Left ventricle myocardium inferior (tissue), 1 donor: ENCODE measurements around the gene ITGA7. TPM values are rescaled to one million over a fixed set of nuclear protein-coding genes. Genes with fewer than 3 reads are reported as not detected.

Source experiments
- DNase-seq: peaks from one replicate; pipeline ENCODE4 v3.0.0-alpha.2; 2020
- H3K27ac ChIP-seq: fragments of 200-600 bp; replicated peaks from 2 replicates; pipeline ENCODE4 v1.8.0; 2021
- H3K27me3 ChIP-seq: fragments of 200-600 bp; 2 replicates; pipeline ENCODE4 v1.8.0; 2021; ENCODE audit warnings: low read depth
- H3K36me3 ChIP-seq: fragments of 200-600 bp; 2 replicates; pipeline ENCODE4 v1.8.0; 2021
- H3K4me1 ChIP-seq: fragments of 200-600 bp; 2 replicates; pipeline ENCODE4 v1.8.0; 2021
- H3K4me3 ChIP-seq: fragments of 200-600 bp; 2 replicates; pipeline ENCODE4 v1.8.0; 2021; ENCODE audit warnings: mild to moderate bottlenecking, moderate library complexity
- H3K9me3 ChIP-seq: fragments of 200-600 bp; replicated peaks from 2 replicates; pipeline ENCODE4 v1.8.0; 2021
- intact Hi-C: fragments of 100-400 bp; cut with micrococcal nuclease; formaldehyde crosslinking; loops from one replicate; pipeline ENCODE4 v1.11.0; 2022
- total RNA-seq: library from RNA; stranded (reverse); fragmentation: NEBNext Ultra II Directional; extraction: Animal tissue kit (Norgen Biotek cat#: 25700); gene quantifications from one replicate; pipeline ENCODE4 v1.2.1, GENCODE V29; 2021
- TF ChIP-seq, protein P1 (sequence below): fragments of 200-600 bp; IDR thresholded peaks from 2 replicates; pipeline ENCODE4 v1.8.0; 2021; ENCODE audit warnings: antibody characterized with exemption, mild to moderate bottlenecking, borderline replicate concordance
- donor health status: DM: no; HTN: yes; CAD: no; lungs with severe emphysema.

Gene ITGA7
- total RNA-seq, 1 donor from 2014 or later, result 520 TPM

DNA sequence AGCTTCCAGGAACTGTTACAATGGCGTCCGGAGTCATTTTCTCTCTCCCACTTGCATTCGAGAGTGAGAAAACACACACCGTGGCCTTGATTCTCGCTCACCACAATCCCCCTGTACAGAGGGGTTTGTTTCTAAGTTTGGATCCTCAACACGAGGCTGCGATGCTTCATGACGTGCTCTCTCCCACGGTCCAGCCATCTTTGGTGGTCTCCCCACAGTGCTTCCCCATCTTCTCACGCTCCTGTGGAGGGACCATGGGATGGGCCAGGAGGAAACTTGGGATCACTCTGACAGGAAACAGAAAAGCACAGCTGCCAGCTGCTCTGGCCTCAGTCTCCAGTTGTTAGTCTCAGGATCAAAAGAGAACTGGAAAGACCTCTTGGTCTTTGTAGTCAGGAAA lies 42.9 kb downstream of the ITGA7 start:
- H3K4me3 ChIP-seq, result no peak overlapping the region
- intact Hi-C loops, result no loop called here

DNA sequence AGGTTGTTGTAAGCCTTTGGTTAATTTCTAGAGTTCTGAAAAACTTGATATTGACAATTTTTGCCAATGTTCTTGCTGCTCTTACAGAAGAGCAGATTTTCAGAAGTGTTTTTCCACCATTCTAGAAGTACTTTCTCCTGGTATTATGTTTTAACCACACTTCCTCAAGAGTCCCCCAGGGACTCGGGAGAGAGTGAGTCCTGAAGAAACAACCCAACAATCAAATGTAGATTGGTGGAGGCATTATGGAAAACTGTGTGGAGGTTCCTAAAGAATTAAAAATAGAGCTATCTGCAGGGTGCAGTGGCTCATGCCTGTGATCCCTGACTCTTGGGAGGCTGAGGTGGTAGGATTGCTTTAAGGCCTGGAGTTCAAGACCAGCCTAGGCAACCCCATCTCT lies 44.3 kb downstream of the ITGA7 start:
- Histone ChIP-seq H3K36me3 (no peaks in the 10 kb centered on the region), H3K27me3 (no peaks in the 10 kb centered on the region), H3K9me3 (no peaks in the 10 kb centered on the region), H3K4me3 (no peak overlapping the region), H3K4me1 (peaks cover 17% of the 10 kb centered on the region), H3K27ac (peak overlapping the region; percentile 36)
- intact Hi-C loops, result no loop called here
- no peak for DNase-seq
- TF ChIP-seq, protein P1, sequence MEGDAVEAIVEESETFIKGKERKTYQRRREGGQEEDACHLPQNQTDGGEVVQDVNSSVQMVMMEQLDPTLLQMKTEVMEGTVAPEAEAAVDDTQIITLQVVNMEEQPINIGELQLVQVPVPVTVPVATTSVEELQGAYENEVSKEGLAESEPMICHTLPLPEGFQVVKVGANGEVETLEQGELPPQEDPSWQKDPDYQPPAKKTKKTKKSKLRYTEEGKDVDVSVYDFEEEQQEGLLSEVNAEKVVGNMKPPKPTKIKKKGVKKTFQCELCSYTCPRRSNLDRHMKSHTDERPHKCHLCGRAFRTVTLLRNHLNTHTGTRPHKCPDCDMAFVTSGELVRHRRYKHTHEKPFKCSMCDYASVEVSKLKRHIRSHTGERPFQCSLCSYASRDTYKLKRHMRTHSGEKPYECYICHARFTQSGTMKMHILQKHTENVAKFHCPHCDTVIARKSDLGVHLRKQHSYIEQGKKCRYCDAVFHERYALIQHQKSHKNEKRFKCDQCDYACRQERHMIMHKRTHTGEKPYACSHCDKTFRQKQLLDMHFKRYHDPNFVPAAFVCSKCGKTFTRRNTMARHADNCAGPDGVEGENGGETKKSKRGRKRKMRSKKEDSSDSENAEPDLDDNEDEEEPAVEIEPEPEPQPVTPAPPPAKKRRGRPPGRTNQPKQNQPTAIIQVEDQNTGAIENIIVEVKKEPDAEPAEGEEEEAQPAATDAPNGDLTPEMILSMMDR, result no peak

More for the DNA sequence above, 42.9 kb downstream of the ITGA7 start:
- Histone ChIP-seq H3K27ac (no peak overlapping the region), H3K27me3 (no peaks in the 10 kb centered on the region), H3K36me3 (no peaks in the 10 kb centered on the region), H3K9me3 (no peaks in the 10 kb centered on the region), H3K4me1 (peaks cover 7% of the 10 kb centered on the region)
- no peak for DNase-seq
- TF ChIP-seq, protein P1, result no peak

DNA sequence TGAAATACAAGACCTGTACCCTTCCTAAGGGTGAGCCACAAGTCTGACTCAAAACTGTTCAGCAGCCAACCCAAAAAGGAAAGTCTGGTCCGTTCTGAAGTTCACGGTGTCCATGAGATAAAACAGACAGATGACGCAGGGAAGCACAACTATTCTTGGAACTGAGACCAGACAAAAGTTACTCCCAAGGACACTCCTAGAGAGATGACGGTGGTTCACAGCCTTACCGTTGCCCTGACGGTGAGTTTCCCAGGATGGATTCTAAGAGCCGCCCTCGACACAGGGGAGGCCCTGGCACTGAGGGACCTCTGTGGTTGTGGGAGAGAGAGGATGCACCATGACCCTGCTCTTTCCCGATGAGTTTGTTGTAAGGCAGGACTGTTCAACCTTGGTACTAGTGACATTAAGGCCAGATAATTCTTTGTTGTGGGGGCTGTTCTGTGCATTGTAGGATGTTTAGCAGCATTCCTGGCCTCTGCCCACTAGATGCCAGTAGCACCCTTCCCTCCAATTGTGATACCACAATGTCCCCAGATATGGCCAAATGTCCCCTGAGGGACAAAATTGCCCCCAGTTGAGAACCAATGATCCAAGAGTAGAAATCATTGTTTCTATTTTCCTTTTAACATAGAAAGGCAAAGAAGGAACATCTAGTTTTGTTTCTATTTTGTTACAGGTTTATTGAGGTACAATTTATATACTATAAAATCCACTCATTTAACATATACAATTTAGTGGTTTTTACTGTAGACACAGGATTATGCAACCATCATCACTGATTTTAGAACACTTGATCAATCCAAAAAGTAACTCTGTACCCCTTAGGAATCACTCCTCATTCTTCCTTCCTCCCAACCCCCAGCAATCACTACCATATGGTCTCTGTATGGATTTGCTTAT lies 48.0 kb downstream of the ITGA7 start:
- Histone ChIP-seq H3K36me3 (no peaks in the 10 kb centered on the region), H3K4me3 (peak overlapping the region; percentile 44), H3K9me3 (no peaks in the 10 kb centered on the region), H3K4me1 (peaks cover 38% of the 10 kb centered on the region), H3K27me3 (no peaks in the 10 kb centered on the region), H3K27ac (peak overlapping the region; percentile 93)
- intact Hi-C loops, result no loop called here
- TF ChIP-seq, protein P1, result peak; percentile 55
- peak; percentile 48 for DNase-seq

DNA sequence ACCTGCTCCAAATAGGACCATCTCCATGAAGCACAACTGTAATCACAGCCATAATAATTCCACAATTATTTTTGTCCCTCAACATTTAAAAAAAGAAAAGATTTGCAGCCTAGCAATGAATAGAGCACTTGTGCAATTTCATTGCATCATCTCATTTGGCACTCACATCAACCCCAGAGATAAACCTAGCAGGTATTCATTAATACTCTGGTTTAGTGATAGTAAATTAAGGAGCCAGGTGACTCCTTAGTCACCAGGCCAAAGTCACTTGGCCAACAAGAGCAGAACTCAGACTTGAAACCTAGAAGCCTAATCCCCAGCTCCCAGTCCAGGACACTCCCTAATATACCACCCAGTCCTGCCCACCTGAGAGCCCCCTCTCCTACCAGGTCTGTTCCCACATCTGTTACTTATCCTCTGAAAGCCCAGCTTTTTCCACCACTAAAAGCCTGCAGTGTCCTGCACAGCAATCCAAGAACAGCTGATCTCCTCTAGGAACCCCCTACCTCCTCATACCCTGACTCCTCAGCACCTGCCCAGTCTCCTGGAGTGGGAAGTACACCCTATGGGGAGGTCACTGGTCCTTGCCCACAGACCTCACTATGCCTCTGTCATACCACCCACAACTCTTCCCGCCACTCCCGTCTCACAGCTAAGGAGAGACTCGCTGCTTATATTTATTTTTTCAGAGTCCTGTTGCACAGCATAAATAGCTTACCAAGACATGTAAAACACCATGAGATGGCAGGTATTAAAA lies 48.9 kb downstream of the ITGA7 start:
- TF ChIP-seq, protein P1, result no peak
- peaks cover 38% of the 10 kb centered on the region for H3K4me1 ChIP-seq
- H3K4me3 ChIP-seq, result peak overlapping the region; percentile 44
- DNase-seq, result no peak
- H3K27ac ChIP-seq, result peak overlapping the region; percentile 93
- H3K9me3 ChIP-seq, result no peaks in the 10 kb centered on the region
- intact Hi-C loops, result no loop called here
- H3K27me3 ChIP-seq, result no peaks in the 10 kb centered on the region
- no peaks in the 10 kb centered on the region for H3K36me3 ChIP-seq

DNA sequence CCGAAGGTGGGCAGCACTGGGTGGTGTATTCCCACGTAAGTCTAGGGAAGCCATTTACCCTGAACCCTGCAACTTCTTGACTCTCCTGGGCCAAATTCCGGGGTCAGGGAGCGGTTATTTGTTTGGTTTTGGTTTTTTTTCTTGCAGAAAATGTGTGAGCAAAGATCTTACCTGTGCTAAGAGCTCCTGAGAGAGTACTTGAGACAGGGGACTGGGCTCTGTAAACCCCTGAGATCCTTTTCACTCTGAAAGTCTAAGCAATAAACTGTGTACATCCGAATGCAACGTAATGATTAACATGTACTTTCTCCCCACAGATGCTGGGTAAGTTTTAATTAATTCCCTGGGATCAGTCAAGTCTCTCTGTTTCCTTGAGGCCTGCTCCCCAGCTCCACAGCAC lies 49.5 kb downstream of the ITGA7 start:
- no peaks in the 10 kb centered on the region for H3K27me3 ChIP-seq
- H3K36me3 ChIP-seq, result no peaks in the 10 kb centered on the region
- TF ChIP-seq, protein P1, result no peak
- peaks cover 38% of the 10 kb centered on the region for H3K4me1 ChIP-seq
- DNase-seq, result no peak
- intact Hi-C loops, result no loop called here
- H3K9me3 ChIP-seq, result no peaks in the 10 kb centered on the region
- no peak overlapping the region for H3K4me3 ChIP-seq
- H3K27ac ChIP-seq, result peak overlapping the region; percentile 93
